Body of pancreas (tissue), 4 donors: Measurements from ENCODE around the gene ISL2.

Experiments
- CTCF ChIP-seq, 7 experiments: fragments of 450-650 bp in 4 of 7; fragments of 200-600 bp in 3 of 7; sonication (generic) in 3 of 7; IDR thresholded peaks; one replicate each; pipeline ENCODE4 v1.5.1; 2016 to 2019; ENCODE audit warnings: antibody characterized with exemption in 7 of 7
- POLR2A ChIP-seq, 3 donors: fragments of 450-650 bp; IDR thresholded peaks; one replicate each; pipeline ENCODE4 v1.6.1; 2016; ENCODE audit warnings: antibody characterized with exemption in 3 of 3, mild to moderate bottlenecking in 2 of 3

- no peak for TF ChIP-seq CTCF (IDR thresholded peaks at IDR 0.05)
- no peak for TF ChIP-seq POLR2A (IDR thresholded peaks at IDR 0.05)
These were observed 10.3 kb downstream of the ISL2 start for GRCh38 chr15:76346669-76347481.
